ENCODE measurements around the gene ADAMTS12.

The ADAMTS12 gene

GRCh38 chr5:33713136-33713765, 178.5 kb downstream of the ADAMTS12 start:
- H3K27ac ChIP-seq: no peak overlapping the region
- TF ChIP-seq, protein P1, sequence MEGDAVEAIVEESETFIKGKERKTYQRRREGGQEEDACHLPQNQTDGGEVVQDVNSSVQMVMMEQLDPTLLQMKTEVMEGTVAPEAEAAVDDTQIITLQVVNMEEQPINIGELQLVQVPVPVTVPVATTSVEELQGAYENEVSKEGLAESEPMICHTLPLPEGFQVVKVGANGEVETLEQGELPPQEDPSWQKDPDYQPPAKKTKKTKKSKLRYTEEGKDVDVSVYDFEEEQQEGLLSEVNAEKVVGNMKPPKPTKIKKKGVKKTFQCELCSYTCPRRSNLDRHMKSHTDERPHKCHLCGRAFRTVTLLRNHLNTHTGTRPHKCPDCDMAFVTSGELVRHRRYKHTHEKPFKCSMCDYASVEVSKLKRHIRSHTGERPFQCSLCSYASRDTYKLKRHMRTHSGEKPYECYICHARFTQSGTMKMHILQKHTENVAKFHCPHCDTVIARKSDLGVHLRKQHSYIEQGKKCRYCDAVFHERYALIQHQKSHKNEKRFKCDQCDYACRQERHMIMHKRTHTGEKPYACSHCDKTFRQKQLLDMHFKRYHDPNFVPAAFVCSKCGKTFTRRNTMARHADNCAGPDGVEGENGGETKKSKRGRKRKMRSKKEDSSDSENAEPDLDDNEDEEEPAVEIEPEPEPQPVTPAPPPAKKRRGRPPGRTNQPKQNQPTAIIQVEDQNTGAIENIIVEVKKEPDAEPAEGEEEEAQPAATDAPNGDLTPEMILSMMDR (conservative IDR thresholded peaks at IDR 0.05): no peak
- no peak for TF ChIP-seq ZFX (IDR thresholded peaks at IDR 0.05)

- TF ChIP-seq ZFX (IDR thresholded peaks at IDR 0.05): no peak
- TF ChIP-seq, protein P1 (conservative IDR thresholded peaks at IDR 0.05): no peak
- no peak overlapping the region for H3K27ac ChIP-seq
These were observed 179.1 kb downstream of the ADAMTS12 start for GRCh38 chr5:33712664-33713063.

- no peak overlapping the region for H3K27ac ChIP-seq
- no peak for TF ChIP-seq ZFX (IDR thresholded peaks at IDR 0.05)
- TF ChIP-seq, protein P1 (conservative IDR thresholded peaks at IDR 0.05): no peak
These were observed 180.6 kb downstream of the ADAMTS12 start for GRCh38 chr5:33711094-33711679.

GRCh38 chr5:33702867-33703266, 188.9 kb downstream of the ADAMTS12 start:
- TF ChIP-seq, protein P1 (conservative IDR thresholded peaks at IDR 0.05): no peak
- no peak for TF ChIP-seq ZFX (IDR thresholded peaks at IDR 0.05)
- no peak overlapping the region for H3K27ac ChIP-seq

GRCh38 chr5:33701951-33702350, 189.8 kb downstream of the ADAMTS12 start:
- TF ChIP-seq ZFX (IDR thresholded peaks at IDR 0.05): no peak
- TF ChIP-seq, protein P1 (conservative IDR thresholded peaks at IDR 0.05): no peak
- no peak overlapping the region for H3K27ac ChIP-seq

DNA sequence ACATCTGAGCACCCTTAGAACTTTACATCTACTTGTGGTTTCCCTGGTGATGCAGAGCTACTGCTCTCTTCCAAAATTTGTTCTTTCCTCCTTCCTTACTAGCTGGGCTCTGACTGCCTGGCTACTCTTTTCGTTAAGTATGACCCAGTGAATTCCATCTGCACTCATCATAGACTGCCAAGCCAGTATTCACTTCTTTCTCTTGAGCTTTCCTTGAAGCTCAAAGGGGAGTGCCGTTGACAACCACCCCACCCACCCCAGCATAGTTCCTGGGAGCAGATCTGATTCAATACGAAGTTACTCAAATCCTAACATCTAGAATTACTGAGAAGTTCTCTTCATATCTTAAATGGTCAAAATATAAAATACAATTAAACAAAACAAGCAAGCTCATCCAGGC, 190.5 kb downstream of the ADAMTS12 start:
- TF ChIP-seq, protein P1 (conservative IDR thresholded peaks at IDR 0.05): no peak
- TF ChIP-seq ZFX (IDR thresholded peaks at IDR 0.05): no peak
- H3K27ac ChIP-seq: no peak overlapping the region

GRCh38 chr5:33696411-33696810, 195.4 kb downstream of the ADAMTS12 start:
- H3K27ac ChIP-seq: no peak overlapping the region
- TF ChIP-seq ZFX (IDR thresholded peaks at IDR 0.05): no peak
- TF ChIP-seq, protein P1 (conservative IDR thresholded peaks at IDR 0.05): no peak
